Measurements from ENCODE around the gene KTN1.

Gene KTN1

GRCh38 chr14:55586411-55586810 lies 6.4 kb downstream of the KTN1 start:
- Histone ChIP-seq H3K27me3 (ENCODE audit: insufficient read depth, low read depth, severe bottlenecking) (no peaks in the 10 kb centered on the region), H3K9me3 (ENCODE audit: severe bottlenecking) (no peaks in the 10 kb centered on the region), H3K27ac (no peak overlapping the region), H3K36me3 (no peaks in the 10 kb centered on the region; the same call in 1 of the 2 replicates), H3K4me3 (ENCODE audit: low read depth, low read length) (no peak overlapping the region)
- TF ChIP-seq, protein P1, sequence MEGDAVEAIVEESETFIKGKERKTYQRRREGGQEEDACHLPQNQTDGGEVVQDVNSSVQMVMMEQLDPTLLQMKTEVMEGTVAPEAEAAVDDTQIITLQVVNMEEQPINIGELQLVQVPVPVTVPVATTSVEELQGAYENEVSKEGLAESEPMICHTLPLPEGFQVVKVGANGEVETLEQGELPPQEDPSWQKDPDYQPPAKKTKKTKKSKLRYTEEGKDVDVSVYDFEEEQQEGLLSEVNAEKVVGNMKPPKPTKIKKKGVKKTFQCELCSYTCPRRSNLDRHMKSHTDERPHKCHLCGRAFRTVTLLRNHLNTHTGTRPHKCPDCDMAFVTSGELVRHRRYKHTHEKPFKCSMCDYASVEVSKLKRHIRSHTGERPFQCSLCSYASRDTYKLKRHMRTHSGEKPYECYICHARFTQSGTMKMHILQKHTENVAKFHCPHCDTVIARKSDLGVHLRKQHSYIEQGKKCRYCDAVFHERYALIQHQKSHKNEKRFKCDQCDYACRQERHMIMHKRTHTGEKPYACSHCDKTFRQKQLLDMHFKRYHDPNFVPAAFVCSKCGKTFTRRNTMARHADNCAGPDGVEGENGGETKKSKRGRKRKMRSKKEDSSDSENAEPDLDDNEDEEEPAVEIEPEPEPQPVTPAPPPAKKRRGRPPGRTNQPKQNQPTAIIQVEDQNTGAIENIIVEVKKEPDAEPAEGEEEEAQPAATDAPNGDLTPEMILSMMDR (IDR thresholded peaks at IDR 0.05; ENCODE audit: low read depth, low read length), result no peak
- no peak for DNase-seq

DNA sequence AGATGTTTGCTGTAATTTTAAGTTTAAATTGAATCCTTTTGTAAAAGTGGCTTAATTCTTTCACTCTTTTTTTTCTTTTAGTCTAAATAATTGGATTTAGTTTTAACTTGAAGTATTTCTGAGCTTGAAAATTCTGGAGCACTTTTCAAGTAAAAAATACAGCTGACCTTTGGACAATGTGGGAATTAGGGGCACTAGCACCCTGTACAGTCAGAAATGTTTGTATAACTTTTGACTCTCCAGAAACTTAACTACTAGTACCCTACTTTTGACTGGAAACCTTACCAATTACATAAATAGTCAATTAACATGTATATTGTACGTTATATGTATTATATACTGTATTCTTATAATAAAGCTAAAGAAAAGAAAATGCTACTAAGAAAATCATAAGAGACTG lies 7.8 kb downstream of the KTN1 start:
- no peaks in the 10 kb centered on the region for H3K27me3 ChIP-seq (ENCODE audit: insufficient read depth, low read depth, severe bottlenecking)
- TF ChIP-seq, protein P1 (IDR thresholded peaks at IDR 0.05; ENCODE audit: low read depth, low read length), result no peak
- no peak overlapping the region for H3K27ac ChIP-seq
- no peak for DNase-seq
- no peaks in the 10 kb centered on the region; the same call in 1 of the 2 replicates for H3K36me3 ChIP-seq
- no peaks in the 10 kb centered on the region for H3K9me3 ChIP-seq (ENCODE audit: severe bottlenecking)
- no peak overlapping the region for H3K4me3 ChIP-seq (ENCODE audit: low read depth, low read length)

- Histone ChIP-seq H3K27me3 (ENCODE audit: insufficient read depth, low read depth, severe bottlenecking) (no peaks in the 10 kb centered on the region), H3K4me3 (ENCODE audit: low read depth, low read length) (no peak overlapping the region), H3K9me3 (ENCODE audit: severe bottlenecking) (no peaks in the 10 kb centered on the region), H3K27ac (no peak overlapping the region), H3K36me3 (no peaks in the 10 kb centered on the region; the same call in 1 of the 2 replicates)
- DNase-seq, result no peak
- TF ChIP-seq, protein P1 (IDR thresholded peaks at IDR 0.05; ENCODE audit: low read depth, low read length), result no peak
Observed at GRCh38 chr14:55588259-55588699, 8.3 kb downstream of the KTN1 start.

DNA sequence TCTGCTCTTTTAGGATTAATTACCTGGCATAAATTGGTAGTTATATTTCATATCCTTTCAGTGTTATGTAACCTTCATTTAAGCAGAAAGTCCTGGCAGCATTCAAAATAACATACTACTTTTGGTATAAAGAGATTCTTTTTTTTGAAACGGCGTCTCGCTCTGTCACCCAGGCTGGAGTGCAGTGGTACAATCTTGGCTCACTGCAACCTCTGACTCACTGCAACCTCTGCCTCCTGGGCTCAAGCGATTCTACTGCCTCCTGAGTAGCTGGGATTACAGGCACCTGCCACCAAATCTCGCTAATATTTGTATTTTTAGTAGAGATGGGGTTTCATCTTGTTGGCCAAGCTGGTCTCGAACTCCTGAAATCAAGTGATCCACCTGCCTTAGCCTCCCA lies 9.2 kb downstream of the KTN1 start:
- Histone ChIP-seq H3K27me3 (ENCODE audit: insufficient read depth, low read depth, severe bottlenecking) (no peaks in the 10 kb centered on the region), H3K4me3 (ENCODE audit: low read depth, low read length) (no peak overlapping the region), H3K36me3 (no peaks in the 10 kb centered on the region; the same call in 1 of the 2 replicates), H3K9me3 (ENCODE audit: severe bottlenecking) (no peaks in the 10 kb centered on the region), H3K27ac (no peak overlapping the region)
- DNase-seq, result no peak
- TF ChIP-seq, protein P1 (IDR thresholded peaks at IDR 0.05; ENCODE audit: low read depth, low read length), result no peak

- Histone ChIP-seq H3K27me3 (ENCODE audit: insufficient read depth, low read depth, severe bottlenecking) (no peaks in the 10 kb centered on the region), H3K27ac (no peak overlapping the region), H3K4me3 (ENCODE audit: low read depth, low read length) (no peak overlapping the region), H3K9me3 (ENCODE audit: severe bottlenecking) (no peaks in the 10 kb centered on the region), H3K36me3 (no peaks in the 10 kb centered on the region; the same call in 1 of the 2 replicates)
- TF ChIP-seq, protein P1 (IDR thresholded peaks at IDR 0.05; ENCODE audit: low read depth, low read length), result no peak
- no peak for DNase-seq
Observed at GRCh38 chr14:55592436-55592835, 12.4 kb downstream of the KTN1 start.

- Histone ChIP-seq H3K27me3 (ENCODE audit: insufficient read depth, low read depth, severe bottlenecking) (no peaks in the 10 kb centered on the region), H3K9me3 (ENCODE audit: severe bottlenecking) (no peaks in the 10 kb centered on the region), H3K27ac (no peak overlapping the region), H3K36me3 (no peaks in the 10 kb centered on the region; the same call in 1 of the 2 replicates), H3K4me3 (ENCODE audit: low read depth, low read length) (no peak overlapping the region)
- TF ChIP-seq, protein P1 (IDR thresholded peaks at IDR 0.05; ENCODE audit: low read depth, low read length), result no peak
- no peak for DNase-seq
Observed at GRCh38 chr14:55593698-55594097, 13.7 kb downstream of the KTN1 start.
